GM12892 (cell line): Measurements from ENCODE around the gene UQCRH.
A peak's percentile ranks its signal among the peaks of the same experiment; 100 is the strongest.
"Not testable (repeated sequence)": the region's sequence is repeated elsewhere in the genome, so short reads cannot be mapped to it uniquely, and the experiment has no call there.

Experiments
- DNase-seq: peaks from one replicate; pipeline ENCODE4 v3.0.0; 2011; ENCODE audit not compliant: insufficient read length
- FAIRE-seq: peaks from 2 replicates; lab custom pipeline; 2011; peaks lifted over from hg19 to GRCh38; lab: Jason Lieb, UNC
- POLR2A ChIP-seq: IDR thresholded peaks from 2 replicates; pipeline ENCODE4 v1.6.1; 2011; ENCODE audit warnings: low read depth, low read length, control low read depth
- POLR2AphosphoS5 ChIP-seq: IDR thresholded peaks from 2 replicates; pipeline ENCODE4 v1.6.1; 2011; ENCODE audit warnings: low read depth, low read length, control low read depth
- TAF1 ChIP-seq: IDR thresholded peaks from 2 replicates; pipeline ENCODE4 v1.6.1; 2011; ENCODE audit warnings: low read depth, mild to moderate bottlenecking, control low read depth, low read length, borderline replicate concordance

Gene UQCRH

DNA sequence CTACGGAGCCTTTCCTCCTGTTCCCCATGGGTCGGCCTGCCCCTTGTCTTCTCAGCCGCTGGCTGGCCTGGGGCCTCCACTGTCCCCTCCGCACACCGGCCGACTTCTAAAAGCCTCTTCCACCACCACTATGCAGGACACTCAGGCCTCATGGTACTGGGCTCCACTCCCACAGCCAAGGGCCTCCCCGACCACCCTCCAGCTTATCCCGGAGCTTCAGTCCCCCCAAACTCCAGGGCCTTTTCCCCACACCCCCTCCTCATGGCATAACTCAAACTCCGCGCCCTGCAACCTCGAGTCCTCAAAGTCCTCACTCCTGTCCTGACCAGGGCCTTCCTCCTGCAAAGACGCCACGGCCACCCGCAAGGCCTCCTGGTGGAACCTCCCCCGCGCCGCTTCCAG lies 2.1 kb upstream of the UQCRH start:
- no peak for TF ChIP-seq TAF1
- no peak for TF ChIP-seq POLR2AphosphoS5
- TF ChIP-seq POLR2A, result no peak
- FAIRE-seq, result no peak
- DNase-seq, result no peak

DNA sequence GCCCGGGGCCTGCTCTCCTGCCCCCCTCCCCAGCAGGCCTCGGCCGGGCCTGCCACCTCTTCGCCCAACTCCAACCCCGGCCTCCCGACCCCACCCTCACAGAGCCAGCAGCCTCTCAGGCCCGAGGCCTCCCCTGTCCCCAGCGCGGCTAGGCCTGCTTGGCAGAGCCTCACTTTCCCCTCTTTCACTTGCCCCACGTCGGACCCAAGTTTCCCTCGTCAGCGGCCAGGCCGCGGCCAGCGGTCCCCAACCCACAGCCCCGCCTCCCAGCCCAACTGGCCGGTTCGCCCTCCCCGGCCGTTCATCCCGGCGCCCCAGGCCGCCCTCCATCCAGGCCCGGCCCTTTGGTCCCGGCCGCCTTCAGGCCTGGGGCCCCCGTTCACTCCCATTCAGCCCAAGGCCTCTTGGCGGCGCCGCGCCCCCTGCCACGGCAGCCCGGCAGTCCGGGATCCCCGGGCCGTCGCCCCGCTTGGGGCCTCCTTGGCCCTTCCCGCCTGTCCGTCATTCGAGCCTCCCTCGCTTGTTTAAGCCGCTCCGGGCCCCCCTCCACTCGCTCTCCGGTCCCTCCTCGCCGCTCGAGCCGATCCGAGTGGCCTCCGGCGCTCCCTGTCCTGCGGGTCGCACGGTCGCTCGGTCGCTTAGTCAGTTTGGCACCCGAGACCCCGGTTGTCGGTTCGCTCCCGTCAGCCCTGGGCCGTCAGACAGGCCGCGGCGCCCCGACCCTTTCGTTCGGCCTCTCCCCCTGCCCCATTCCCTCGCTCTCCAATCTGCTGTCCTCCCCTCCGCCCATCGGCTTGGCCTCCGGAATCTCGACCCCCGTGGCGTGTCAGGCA lies 1.5 kb upstream of the UQCRH start:
- DNase-seq (peak; percentile 76), FAIRE-seq (no peak)
- no peak for TF ChIP-seq TAF1
- no peak for TF ChIP-seq POLR2AphosphoS5
- TF ChIP-seq POLR2A, result no peak

DNA sequence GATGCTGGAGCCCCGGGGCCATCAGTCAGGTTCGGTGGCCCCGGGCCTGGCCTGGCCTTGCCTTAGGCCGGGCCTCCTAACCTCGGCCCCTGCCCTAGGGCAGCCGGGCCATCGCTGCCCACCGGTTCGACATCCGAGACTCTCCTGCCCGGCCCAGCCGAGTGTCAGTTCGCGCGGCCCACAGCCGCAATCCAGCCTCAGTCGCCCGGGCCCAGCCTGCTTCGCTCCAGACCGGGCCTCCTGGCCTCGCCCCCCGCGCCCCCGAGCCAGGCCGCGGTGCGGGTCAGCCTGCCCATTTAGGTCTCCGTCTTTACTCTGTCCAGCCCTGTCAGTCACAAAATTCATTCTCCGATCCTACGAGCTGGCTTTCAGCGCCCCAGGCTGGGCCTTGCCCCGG lies 859 bp upstream of the UQCRH start:
- peak; percentile 40 for DNase-seq
- no peak for TF ChIP-seq TAF1
- TF ChIP-seq POLR2AphosphoS5, result no peak
- no peak for TF ChIP-seq POLR2A
- FAIRE-seq, result no peak

DNA sequence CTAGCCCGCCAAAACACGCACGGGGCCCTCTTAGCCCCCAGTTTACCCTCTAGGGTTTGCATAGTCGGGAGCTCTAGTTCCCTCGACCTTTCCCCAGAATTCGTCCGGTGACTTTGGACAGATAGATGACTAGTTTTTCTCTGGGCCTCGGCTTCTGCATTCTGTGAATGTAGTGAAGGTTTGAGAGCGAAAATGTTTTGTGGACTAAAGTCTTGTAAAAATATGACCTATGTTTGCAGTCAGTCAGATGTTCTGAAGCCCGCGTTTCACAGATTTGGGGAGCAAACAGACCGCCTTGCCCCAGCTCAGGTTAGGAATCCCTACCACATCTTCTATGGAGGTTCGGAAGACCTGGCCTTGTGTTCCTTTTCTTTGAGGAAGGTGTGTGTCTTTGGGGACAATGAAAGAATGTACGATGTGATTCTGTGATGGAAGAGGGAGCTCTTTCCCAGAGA lies 401 bp downstream of the UQCRH start:
- DNase-seq (no peak), FAIRE-seq (no peak)
- no peak for TF ChIP-seq POLR2A
- TF ChIP-seq TAF1, result 0 out of 2 replicates have a peak, but pooled peaks have one; percentile 7

DNA sequence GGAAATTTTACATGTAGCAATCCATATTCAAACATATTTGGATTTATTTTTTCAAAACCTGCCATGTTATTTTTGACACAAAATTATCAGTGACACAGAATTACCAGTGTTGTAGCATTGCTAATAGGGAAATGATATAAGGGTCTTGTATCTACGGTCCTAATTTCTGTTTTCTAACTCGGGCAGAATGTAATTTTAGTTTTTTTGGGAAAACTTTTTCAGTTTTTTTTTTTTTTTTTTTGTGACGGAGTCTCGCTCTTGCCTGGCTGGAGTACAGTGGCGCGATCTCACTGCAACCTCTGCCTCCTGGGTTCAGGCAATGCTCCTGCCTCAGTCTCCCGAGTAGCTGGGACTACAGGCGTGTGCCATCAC lies 2.6 kb downstream of the UQCRH start:
- FAIRE-seq (no peak), DNase-seq (no peak)
- TF ChIP-seq POLR2AphosphoS5, result no peak
- no peak for TF ChIP-seq POLR2A
- no peak for TF ChIP-seq TAF1

DNA sequence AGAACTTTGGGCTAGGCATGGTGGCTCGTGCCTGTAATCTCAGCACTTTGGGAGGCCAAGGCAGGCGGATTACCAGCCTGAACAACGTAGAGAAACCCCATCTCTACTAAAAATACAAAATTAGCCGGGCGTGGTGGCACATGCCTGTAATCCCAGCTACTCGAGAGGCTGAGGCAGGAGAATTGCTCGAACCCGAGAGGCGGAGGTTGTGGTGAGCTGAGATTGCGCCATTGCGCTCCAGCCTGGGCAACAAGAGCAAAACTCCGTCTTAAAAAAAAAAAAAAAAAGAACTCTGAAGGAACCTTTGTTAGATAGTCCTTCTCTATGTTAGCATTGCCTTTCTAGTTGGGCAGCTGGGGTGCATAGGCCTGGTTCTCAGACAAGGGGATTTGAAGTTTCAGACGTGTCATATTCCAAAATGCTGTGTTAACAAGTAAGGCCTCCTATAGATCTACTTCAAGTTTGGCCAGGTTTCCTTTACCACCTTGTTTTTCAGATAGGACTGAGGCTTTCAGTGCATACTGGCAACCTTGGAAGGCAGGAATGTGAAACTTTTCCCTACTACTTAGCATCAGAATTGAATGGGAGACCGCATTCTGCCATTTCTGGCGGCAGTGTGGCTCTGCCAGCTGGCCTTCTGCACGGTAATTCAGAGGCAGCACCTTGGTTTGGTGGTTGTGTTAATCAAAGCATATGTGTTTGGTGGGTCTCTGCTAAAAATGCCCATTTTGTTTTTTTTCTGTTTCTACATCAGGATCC lies 6.1 kb downstream of the UQCRH start:
- FAIRE-seq (peak; percentile 17), DNase-seq (no peak)
- TF ChIP-seq TAF1, result no peak
- TF ChIP-seq POLR2A, result no peak
- TF ChIP-seq POLR2AphosphoS5, result no peak

DNA sequence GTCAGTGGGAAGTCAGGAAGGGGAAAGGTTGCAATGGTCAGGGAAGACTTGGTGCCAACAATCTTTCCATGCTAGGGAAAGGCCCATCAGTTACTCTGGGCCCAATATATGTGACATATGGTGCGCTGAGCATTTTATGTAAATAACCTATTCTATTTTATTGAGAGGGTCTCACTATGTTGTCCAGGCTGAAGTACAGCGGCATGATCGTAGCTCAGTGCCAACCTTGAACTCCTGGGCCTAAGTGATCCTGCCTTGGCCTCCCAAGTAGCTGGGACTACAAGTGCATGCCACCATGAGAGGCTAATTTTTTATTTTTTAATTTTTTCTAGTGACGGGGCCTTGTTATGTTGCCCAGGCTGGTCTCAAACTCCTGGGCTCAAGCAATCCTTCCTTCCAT lies 6.8 kb downstream of the UQCRH start:
- TF ChIP-seq TAF1, result no peak
- TF ChIP-seq POLR2AphosphoS5, result no peak
- TF ChIP-seq POLR2A, result no peak
- no peak for DNase-seq
- FAIRE-seq, result no peak

DNA sequence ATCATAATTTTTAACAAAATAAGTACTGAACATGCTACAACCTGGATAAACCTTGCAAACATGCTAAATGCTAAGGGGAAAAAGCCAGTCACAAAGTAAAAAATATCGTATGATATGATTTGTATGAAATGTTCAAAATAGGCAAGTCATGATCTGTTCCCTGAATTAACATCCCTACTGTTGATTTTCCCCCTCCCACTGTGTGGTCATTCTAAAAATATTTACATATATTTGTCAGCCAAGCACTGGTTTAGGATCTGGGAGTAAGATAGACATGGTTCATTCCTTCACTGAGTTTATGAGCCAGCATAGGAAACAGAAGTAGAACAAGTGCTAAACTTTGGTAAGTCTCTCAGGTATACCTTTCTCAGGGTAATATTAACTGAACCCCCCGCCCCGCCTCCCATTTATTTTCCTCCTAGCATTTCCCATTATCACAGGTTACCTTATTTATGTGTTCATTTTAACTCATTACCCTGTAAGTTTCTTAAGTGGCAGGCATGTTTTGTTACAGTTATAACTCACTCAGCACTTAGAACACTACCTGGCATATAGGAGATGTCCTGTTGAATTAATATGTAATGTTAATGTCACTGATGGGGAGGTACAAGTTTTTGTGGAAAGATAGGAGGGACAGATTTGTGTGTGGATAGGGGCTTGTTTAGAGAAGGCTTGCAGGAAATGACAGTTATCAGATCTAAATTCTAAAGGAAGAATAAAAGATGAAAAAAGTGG lies 12.3 kb downstream of the UQCRH start:
- DNase-seq, result no peak
- no peak for TF ChIP-seq POLR2A
- no peak for FAIRE-seq

DNA sequence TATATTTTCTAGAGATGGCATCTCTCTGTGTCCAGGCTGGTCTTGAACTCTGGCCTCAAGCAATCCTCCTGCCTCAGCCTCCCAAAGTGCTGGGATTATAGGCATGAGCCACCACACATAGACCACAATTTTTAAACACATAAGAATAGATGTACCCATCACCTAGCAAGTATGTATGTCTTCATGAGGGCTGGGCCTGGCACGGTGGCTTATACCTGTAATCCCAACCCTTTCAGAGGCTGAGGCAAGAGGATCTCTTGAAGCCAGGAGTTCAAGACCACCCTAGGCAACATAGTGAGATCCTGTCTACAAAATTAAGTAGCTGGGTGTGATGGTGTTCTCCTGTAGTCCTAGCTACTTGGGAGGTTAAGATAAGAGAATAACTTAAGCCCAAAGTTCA lies 13.8 kb downstream of the UQCRH start:
- no peak for DNase-seq
- FAIRE-seq, result no peak
- TF ChIP-seq TAF1, result no peak
- TF ChIP-seq POLR2A, result no peak; the same call in 1 of the 2 replicates
- TF ChIP-seq POLR2AphosphoS5, result no peak

DNA sequence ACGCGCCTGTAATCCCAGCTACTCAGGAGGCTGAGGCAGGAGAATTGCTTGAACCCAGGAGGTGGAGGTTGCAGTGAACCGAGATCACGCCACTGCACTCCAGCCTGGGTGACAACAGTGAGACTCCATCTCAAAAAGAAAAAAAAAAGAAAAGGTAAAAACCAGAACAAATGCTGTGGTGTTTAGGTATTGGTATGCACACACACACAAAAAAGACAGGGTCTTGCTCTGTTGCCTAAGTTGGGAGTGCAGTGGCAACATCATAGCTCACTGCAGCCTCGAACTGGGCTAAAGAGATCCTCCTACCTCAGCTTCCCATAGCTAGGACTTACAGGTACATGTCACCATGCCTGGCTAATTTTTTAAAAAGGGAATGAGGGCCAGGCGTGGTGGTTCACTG lies 15.8 kb downstream of the UQCRH start:
- DNase-seq, FAIRE-seq: not testable (repeated sequence)

DNA sequence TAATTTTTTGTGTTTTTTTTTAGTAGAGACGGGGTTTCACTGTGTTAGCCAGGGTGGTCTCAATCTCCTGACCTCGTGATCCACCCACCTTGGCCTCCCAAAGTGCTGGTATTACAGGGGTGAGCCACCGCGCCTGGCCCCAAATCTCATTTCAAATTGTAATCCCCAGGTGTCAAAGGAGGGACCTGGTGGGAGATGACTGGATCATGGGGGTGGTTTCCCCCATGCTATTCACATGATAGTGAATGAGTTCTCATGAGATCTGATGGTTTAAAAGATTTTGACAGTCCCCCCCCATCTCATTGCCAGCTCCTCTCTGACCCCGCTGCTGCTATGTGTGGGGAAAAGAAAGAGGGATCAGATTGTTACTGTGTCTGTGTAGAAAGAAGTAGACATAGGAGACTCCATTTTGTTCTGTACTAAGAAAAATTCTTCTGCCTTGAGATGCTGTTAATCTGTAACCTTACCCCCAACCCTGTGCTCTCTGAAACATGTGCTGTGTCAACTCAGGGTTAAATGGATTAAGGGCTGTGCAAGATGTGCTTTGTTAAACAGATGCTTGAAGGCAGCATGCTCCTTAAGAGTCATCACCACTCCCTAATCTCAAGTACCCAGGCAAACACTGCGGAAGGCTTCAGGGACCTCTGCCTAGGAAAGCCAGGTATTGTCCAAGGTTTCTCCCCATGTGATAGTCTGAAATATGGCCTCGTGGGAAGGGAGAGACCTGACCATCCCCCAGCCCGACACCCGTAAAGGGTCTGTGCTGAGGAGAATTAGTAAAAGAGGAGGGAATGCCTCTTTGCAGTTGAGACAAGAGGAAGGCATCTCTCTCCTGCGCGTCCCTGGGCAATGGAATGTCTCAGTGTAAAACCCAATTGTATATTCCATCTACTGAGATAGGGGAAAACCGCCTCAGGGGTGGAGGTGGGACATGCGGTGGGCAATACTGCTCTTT lies 16.7 kb downstream of the UQCRH start:
- not testable (repeated sequence) for DNase-seq, FAIRE-seq

DNA sequence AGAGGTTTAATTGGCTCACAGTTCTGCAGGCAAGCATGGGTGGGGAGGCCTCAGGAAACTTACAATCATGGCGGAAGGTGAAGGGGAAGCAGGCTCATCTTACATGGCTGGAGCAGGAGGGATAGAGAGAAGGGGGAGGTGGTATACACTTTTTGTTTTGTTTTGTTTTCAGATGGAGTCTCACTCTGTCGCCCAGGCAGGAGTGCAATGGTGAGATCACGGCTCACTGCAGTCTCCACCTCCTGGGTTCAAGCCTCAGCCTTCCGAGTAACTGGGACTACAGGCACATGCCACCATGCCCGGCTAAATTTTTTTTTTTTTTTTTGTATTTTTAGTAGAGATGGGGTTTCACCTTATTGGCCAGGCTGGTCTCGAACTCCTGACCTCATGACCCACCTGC lies 18.7 kb downstream of the UQCRH start:
- DNase-seq, FAIRE-seq: not testable (repeated sequence)

DNA sequence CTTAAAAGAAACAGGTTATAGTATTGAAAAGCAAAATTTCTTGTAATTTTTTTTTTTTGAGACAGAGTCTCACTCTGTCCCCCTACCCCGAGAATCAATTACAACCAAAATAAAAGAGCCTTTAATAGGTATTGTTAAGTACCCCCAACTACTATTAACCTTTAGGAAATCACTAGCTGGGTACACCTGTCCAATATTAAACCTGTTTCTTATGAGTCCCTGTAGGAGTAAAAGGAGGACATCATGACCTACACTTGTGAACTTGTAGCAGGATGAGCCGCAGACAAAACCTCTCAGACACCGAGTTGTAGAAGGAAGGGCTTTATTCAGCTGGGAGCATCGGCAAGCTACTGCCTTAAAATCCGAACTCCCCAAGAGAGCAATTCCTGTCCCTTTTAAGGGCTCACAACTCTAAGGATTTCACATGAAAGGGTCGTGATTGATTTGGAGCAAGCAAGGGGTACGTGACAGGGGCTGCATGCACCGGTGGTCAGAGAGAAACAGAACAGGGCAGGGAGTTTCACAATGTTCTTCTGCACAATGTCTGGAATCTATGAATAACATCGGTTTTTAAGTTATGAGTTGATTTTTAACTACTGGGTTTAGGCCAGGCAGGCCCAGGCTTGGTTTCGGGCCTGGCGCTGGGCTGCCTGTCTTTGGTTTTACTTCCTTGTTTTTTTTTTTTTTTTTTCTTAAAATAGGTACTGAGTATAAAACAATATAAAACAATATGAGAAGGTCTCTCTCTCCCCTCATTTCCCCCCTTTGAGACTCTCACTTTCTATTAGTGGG lies 22.0 kb downstream of the UQCRH start:
- not testable (repeated sequence) for DNase-seq
- peak; percentile 33 for FAIRE-seq
